Transverse colon (tissue), 4 donors: ENCODE data around the gene VMAC. TPM values are rescaled to one million over a fixed set of nuclear protein-coding genes. Genes with fewer than 3 reads are reported as not detected.

Experiments
- DNase-seq: peaks from one replicate; pipeline ENCODE4 v3.0.0-alpha.2; 2019
- H3K27ac ChIP-seq, 4 donors: fragments of 200-600 bp; sonication (generic); 2 replicates each; pipeline ENCODE4 v1.5.1; 2016 to 2018; ENCODE audit warnings: inconsistent platforms in 4 of 4
- H3K27me3 ChIP-seq: fragments of 200-600 bp; sonication (generic); 2 replicates; pipeline ENCODE4 v1.5.1; 2017; ENCODE audit warnings: inconsistent platforms
- H3K36me3 ChIP-seq, 4 donors: fragments of 200-600 bp; sonication (generic); 2 replicates each; pipeline ENCODE4 v1.5.1; 2017 to 2019; ENCODE audit warnings: inconsistent platforms in 4 of 4
- H3K4me1 ChIP-seq, 4 donors: fragments of 200-600 bp; sonication (generic); 2 replicates each; pipeline ENCODE4 v1.5.1; 2017 to 2020; ENCODE audit warnings: inconsistent platforms in 4 of 4
- H3K4me3 ChIP-seq, 4 donors: fragments of 200-600 bp; sonication (generic); 1 replicate in 1 of 4; 2 replicates in 3 of 4; pipeline versions ENCODE4 v1.5.1 to v1.6.1; 2017 to 2019; ENCODE audit warnings: inconsistent platforms in 4 of 4
- H3K9me3 ChIP-seq, 2 donors: fragments of 200-600 bp; sonication (generic); 2 replicates each; pipeline ENCODE4 v1.5.1; 2017 to 2019; ENCODE audit warnings: inconsistent platforms in 2 of 2
- CTCF ChIP-seq, 5 experiments: fragments of 200-600 bp in 3 of 5; fragments of 450-650 bp in 2 of 5; sonication (generic) in 3 of 5; IDR thresholded peaks; 1 replicate in 2 of 5; 2 replicates in 3 of 5; pipeline ENCODE4 v1.5.1; 2016 to 2017; ENCODE audit warnings: antibody characterized with exemption in 5 of 5, inconsistent platforms in 3 of 5, mild to moderate bottlenecking in 2 of 5, moderate library complexity in 1 of 5
- EP300 ChIP-seq: sonication (generic); formaldehyde crosslinking; IDR thresholded peaks from one replicate; pipeline ENCODE4 v1.6.1; 2017; ENCODE audit warnings: antibody characterized with exemption, low read depth
- POLR2A ChIP-seq: fragments of 450-650 bp; IDR thresholded peaks from one replicate; pipeline ENCODE4 v1.6.1; 2016; ENCODE audit warnings: antibody characterized with exemption, mild to moderate bottlenecking, moderate library complexity
- POLR2AphosphoS5 ChIP-seq, 3 donors: sonication (generic); formaldehyde crosslinking; IDR thresholded peaks; one replicate each; pipeline ENCODE4 v1.6.1; 2016; ENCODE audit warnings: antibody characterized with exemption in 3 of 3
- WGBS, 2 donors: methylation state at CpG; one replicate each; pipeline ENCODE4 v1.1.5; 2018; ENCODE audit warnings: low coverage in 1 of 2; 5-methylcytosine and 5-hydroxymethylcytosine counted together
- in situ Hi-C, 4 donors: fragments of 200-750 bp; cut with MboI; loops; one replicate each; pipeline versions ENCODE4 v1.15.0 to v1.15.1; 2017; ENCODE audit warnings: low sequenced_read_pairs in 3 of 4, low pct_ligation_motif_present in 1 of 4, low pct_unique_long_range_greater_than_20kb in 1 of 4
- intact Hi-C: fragments of 100-400 bp; cut with DNase I; formaldehyde crosslinking; loops from one replicate; pipeline ENCODE4 v1.15.1; 2023; ENCODE audit warnings: low total_unique reads
- total RNA-seq, 4 donors: library from RNA; depleted of rRNA; stranded (reverse); fragments of >200 nt; gene quantifications; one replicate each; pipeline ENCODE4 v1.1.0, GENCODE V29; 2016

Gene VMAC
- total RNA-seq, 4 donors from 2014 or later: 8.9 to 59.5 (median 18.4) TPM

- no peak overlapping the region for H3K27ac ChIP-seq
- intact Hi-C loops: loop anchor here (2.0 kb wide), 1 partner anchor 87 kb away; the partner anchor contains the start of gene NRTN
- peaks cover 0 to 15% (median 3%) of the 10 kb centered on the region in 4 donors for H3K36me3 ChIP-seq
- WGBS, 2 donors: 14% methylated on average over 40 of the region's 48 CpGs; no CpG with 5 or more reads in 1 of the 2 donors
- peak; percentile 58 for DNase-seq
- no peaks in the 10 kb centered on the region for H3K9me3 ChIP-seq
- no peak for TF ChIP-seq EP300
- TF ChIP-seq CTCF (IDR thresholded peaks at IDR 0.05): peak; percentile 65 to 91 (median 78)
- TF ChIP-seq POLR2AphosphoS5 (IDR thresholded peaks at IDR 0.05): peak in 1 of 3 donors; percentile 9
- peaks cover 21% of the 10 kb centered on the region for H3K27me3 ChIP-seq
- H3K4me3 ChIP-seq: no peak overlapping the region
- H3K4me1 ChIP-seq: peaks cover 6 to 17% (median 12%) of the 10 kb centered on the region in 4 donors
- in situ Hi-C loops: loop anchor here in 1 of 4 donors (10.0 kb wide), 1 partner anchor 87 kb away; the partner anchor contains the start of gene NRTN
Observed at GRCh38 chr19:5891938-5892771, 12.5 kb upstream of the VMAC start.

- Histone ChIP-seq H3K36me3 (peaks cover 0 to 15% (median 3%) of the 10 kb centered on the region in 4 donors), H3K27me3 (peaks cover 21% of the 10 kb centered on the region), H3K4me1 (peaks cover 6 to 17% (median 12%) of the 10 kb centered on the region in 4 donors), H3K9me3 (no peaks in the 10 kb centered on the region), H3K4me3 (no peak overlapping the region), H3K27ac (no peak overlapping the region)
- WGBS, 2 donors: 57 to 60% methylated on average over 3 to 15 of the region's 15 CpGs
- no peak for TF ChIP-seq POLR2A
- no peak for TF ChIP-seq CTCF (IDR thresholded peaks at IDR 0.05)
- no peak for TF ChIP-seq POLR2AphosphoS5 (IDR thresholded peaks at IDR 0.05)
- intact Hi-C loops (loop anchor here (2.0 kb wide), 1 partner anchor 88 kb away; the partner anchor contains the start of gene NRTN), in situ Hi-C loops (loop anchor here in 1 of 4 donors (10.0 kb wide), 1 partner anchor 88 kb away; the partner anchor contains the start of gene NRTN)
- DNase-seq: no peak
Observed at GRCh38 chr19:5892772-5893275, 11.8 kb upstream of the VMAC start.

- Histone ChIP-seq H3K27ac (no peak overlapping the region), H3K36me3 (peaks cover 0 to 15% (median 3%) of the 10 kb centered on the region in 4 donors), H3K27me3 (peaks cover 21% of the 10 kb centered on the region), H3K4me3 (no peak overlapping the region), H3K4me1 (peaks cover 6 to 17% (median 12%) of the 10 kb centered on the region in 4 donors), H3K9me3 (no peaks in the 10 kb centered on the region)
- in situ Hi-C loops: loop anchor here in 1 of 4 donors (10.0 kb wide), 1 partner anchor 89 kb away; the partner anchor contains the start of gene NRTN
- intact Hi-C loops: loop anchor here (2.0 kb wide), 1 partner anchor 89 kb away; the partner anchor contains the start of gene NRTN
- no peak for DNase-seq
- no peak for TF ChIP-seq EP300
- 66 to 100% methylated on average over 2 to 13 of the region's 13 CpGs for WGBS, 2 donors
Observed at GRCh38 chr19:5893296-5893903, 11.3 kb upstream of the VMAC start.

DNA sequence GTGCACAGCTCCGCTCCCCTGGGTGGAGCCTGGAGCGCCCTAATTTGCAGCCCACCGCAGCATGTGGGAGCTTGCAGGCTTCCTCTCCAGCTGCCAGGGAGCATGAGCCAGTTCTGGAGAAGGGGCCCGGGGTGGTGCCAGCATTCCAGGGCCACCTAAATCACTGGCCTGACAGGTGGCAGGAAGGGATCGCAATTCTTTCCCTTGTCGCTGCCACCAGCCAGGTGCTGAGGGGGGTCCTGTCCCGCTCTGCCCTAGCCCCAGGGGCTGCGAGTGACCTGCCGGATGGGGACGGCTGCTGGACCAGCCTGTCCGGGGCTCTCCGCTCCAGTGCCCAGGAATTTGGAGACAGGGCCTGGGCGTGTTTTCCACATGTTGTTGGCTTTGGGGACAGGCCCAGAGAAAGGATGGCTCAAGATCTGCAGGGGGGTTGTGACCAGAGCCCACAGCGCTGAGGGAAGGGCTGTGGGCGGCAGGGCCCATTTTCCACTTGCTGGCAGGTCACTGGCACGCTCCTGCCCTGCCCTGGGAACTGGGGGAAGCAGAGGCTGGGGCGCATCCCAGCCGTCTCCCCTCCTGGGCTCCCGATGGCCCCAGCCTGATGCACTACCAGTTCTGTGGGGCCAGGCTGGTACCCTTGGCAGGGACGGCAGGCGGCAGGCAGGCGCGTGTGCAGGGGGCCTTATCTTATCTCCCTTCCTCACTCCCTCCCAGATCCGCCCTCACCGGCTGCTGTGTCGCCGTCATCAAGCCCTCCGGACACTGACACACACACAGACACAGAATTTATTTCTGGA is 10.6 kb upstream of the VMAC start:
- Histone ChIP-seq H3K27ac (no peak overlapping the region), H3K36me3 (peaks cover 0 to 15% (median 3%) of the 10 kb centered on the region in 4 donors), H3K27me3 (peaks cover 21% of the 10 kb centered on the region), H3K4me1 (peaks cover 6 to 17% (median 12%) of the 10 kb centered on the region in 4 donors), H3K9me3 (no peaks in the 10 kb centered on the region), H3K4me3 (no peak overlapping the region)
- intact Hi-C loops: loop anchor here (2.0 kb wide), 1 partner anchor 89 kb away; the partner anchor contains the start of gene NRTN
- WGBS, 2 donors: 84% methylated on average over 28 of the region's 28 CpGs; no CpG with 5 or more reads in 1 of the 2 donors
- in situ Hi-C loops: loop anchor here in 1 of 4 donors (10.0 kb wide), 1 partner anchor 89 kb away; the partner anchor contains the start of gene NRTN
- no peak for DNase-seq
- TF ChIP-seq CTCF (IDR thresholded peaks at IDR 0.05) (no peak), POLR2A (no peak), EP300 (no peak), POLR2AphosphoS5 (IDR thresholded peaks at IDR 0.05) (no peak)
